Measurements from ENCODE around the gene ZNF710.

DNA sequence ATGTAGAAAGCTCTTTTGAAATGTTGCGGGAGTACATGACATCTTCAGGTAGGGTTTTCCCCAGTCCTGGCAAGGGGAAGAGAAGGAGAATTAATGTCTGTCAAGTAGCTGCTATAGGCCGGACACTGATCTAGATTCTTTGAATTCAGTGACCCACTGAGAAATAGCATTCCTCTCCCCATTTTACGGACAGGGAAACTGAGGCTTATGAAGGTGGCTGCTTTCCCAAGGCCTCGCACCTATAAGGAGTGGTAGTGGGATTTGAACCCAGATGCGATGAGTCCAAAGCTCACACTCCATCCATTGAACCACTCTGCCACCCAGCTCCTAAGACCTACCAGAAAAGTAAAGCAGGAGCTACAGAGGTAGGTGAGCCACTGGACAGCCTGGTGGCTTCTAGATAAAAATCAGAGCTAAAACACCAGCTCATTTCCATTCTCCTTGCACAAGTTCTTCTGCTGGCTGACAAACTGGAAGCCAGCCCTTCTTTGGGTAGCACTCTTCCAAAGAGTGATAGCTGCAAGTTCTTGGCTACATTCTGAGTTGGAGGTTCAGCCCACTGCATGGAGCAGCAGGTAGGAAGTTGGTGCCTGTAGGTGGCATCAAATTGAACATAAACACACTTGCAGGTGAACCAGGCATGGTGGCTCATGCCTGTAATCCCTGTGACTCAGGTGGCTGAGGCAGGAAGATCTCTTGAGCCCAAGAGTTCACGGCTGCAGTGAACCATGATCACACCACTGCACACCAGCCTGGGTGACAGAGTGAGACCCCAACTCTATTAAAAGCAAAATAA lies 22.0 kb downstream of the ZNF710 start:
- TF ChIP-seq, protein P1, sequence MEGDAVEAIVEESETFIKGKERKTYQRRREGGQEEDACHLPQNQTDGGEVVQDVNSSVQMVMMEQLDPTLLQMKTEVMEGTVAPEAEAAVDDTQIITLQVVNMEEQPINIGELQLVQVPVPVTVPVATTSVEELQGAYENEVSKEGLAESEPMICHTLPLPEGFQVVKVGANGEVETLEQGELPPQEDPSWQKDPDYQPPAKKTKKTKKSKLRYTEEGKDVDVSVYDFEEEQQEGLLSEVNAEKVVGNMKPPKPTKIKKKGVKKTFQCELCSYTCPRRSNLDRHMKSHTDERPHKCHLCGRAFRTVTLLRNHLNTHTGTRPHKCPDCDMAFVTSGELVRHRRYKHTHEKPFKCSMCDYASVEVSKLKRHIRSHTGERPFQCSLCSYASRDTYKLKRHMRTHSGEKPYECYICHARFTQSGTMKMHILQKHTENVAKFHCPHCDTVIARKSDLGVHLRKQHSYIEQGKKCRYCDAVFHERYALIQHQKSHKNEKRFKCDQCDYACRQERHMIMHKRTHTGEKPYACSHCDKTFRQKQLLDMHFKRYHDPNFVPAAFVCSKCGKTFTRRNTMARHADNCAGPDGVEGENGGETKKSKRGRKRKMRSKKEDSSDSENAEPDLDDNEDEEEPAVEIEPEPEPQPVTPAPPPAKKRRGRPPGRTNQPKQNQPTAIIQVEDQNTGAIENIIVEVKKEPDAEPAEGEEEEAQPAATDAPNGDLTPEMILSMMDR (conservative IDR thresholded peaks at IDR 0.05; ENCODE audit: low read depth, low read length) = no peak
- TF ChIP-seq SMC3 (IDR thresholded peaks at IDR 0.05; ENCODE audit: low read depth, low read length) = no peak
- no peak for TF ChIP-seq POLR2A (IDR thresholded peaks at IDR 0.05; ENCODE audit: low read depth, low read length)
- TF ChIP-seq RAD21 (IDR thresholded peaks at IDR 0.05; ENCODE audit: low read length) = no peak
- TF ChIP-seq MAFK (IDR thresholded peaks at IDR 0.05; ENCODE audit: low read depth, low read length) = no peak
- no peak for TF ChIP-seq CEBPB (IDR thresholded peaks at IDR 0.05; ENCODE audit: low read depth, low read length)
- TF ChIP-seq RFX5 (IDR thresholded peaks at IDR 0.05; ENCODE audit: low read depth, low read length) = no peak
- no peak for TF ChIP-seq MAZ (IDR thresholded peaks at IDR 0.05; ENCODE audit: borderline replicate concordance, low read depth, low read length)
- TF ChIP-seq, protein P2, sequence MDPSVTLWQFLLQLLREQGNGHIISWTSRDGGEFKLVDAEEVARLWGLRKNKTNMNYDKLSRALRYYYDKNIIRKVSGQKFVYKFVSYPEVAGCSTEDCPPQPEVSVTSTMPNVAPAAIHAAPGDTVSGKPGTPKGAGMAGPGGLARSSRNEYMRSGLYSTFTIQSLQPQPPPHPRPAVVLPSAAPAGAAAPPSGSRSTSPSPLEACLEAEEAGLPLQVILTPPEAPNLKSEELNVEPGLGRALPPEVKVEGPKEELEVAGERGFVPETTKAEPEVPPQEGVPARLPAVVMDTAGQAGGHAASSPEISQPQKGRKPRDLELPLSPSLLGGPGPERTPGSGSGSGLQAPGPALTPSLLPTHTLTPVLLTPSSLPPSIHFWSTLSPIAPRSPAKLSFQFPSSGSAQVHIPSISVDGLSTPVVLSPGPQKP (IDR thresholded peaks at IDR 0.05; ENCODE audit: borderline replicate concordance, low read depth, low read length) = no peak
- TF ChIP-seq MXI1 (IDR thresholded peaks at IDR 0.05; ENCODE audit: borderline replicate concordance, low read depth, low read length) = no peak
